Parathyroid adenoma (tissue), 2 donors: ENCODE results near the gene EGFR.

Experiments
- H2AFZ ChIP-seq: fragments of 300-600 bp; sonication (generic); one replicate; pipeline ENCODE4 v1.7.0; 2017; ENCODE audit warnings: antibody characterized with exemption, mild to moderate bottlenecking
- H3K27ac ChIP-seq: fragments of 300-600 bp; sonication (generic); one replicate; pipeline ENCODE4 v1.7.0; 2017
- H3K27me3 ChIP-seq: fragments of 300-600 bp; sonication (generic); one replicate; pipeline ENCODE4 v1.7.0; 2017; ENCODE audit warnings: low read length; ENCODE audit not compliant: control insufficient read depth, insufficient read depth
- H3K36me3 ChIP-seq: fragments of 300-600 bp; sonication (generic); one replicate; pipeline ENCODE4 v1.7.0; 2017; ENCODE audit warnings: low read length; ENCODE audit not compliant: control insufficient read depth, insufficient read depth
- H3K4me1 ChIP-seq: fragments of 300-600 bp; sonication (generic); one replicate; pipeline ENCODE4 v1.7.0; 2017; ENCODE audit warnings: control low read depth
- H3K4me2 ChIP-seq: fragments of 300-600 bp; sonication (generic); one replicate; pipeline ENCODE4 v1.7.0; 2017; ENCODE audit warnings: low read length
- H3K4me3 ChIP-seq: fragments of 300-600 bp; sonication (generic); one replicate; pipeline ENCODE4 v1.7.0; 2017; ENCODE audit warnings: low read depth, low read length
- H3K79me2 ChIP-seq: fragments of 300-600 bp; sonication (generic); one replicate; pipeline ENCODE4 v1.7.0; 2017; ENCODE audit warnings: control low read depth
- H3K9ac ChIP-seq: fragments of 300-600 bp; sonication (generic); one replicate; pipeline ENCODE4 v1.7.0; 2017; ENCODE audit warnings: mild to moderate bottlenecking
- H3K9me3 ChIP-seq: fragments of 300-600 bp; sonication (generic); one replicate; pipeline ENCODE4 v1.7.0; 2017; ENCODE audit warnings: low read length; ENCODE audit not compliant: control insufficient read depth
- CTCF ChIP-seq: fragments of 300-600 bp; sonication (generic); IDR thresholded peaks from one replicate; pipeline ENCODE4 v1.7.0; 2017; ENCODE audit warnings: antibody characterized with exemption, mild to moderate bottlenecking
- donor health status: primary hyperparathyroidism.

Gene EGFR

GRCh38 chr7:55202150-55202913 lies 183.5 kb downstream of the EGFR start:
- no peak overlapping the region for H3K4me3 ChIP-seq
- H3K4me1 ChIP-seq: no peaks in the 10 kb centered on the region
- H2AFZ ChIP-seq: no peak overlapping the region
- no peaks in the 10 kb centered on the region for H3K36me3 ChIP-seq
- no peak overlapping the region for H3K27ac ChIP-seq
- TF ChIP-seq CTCF: no peak
- no peaks in the 10 kb centered on the region for H3K27me3 ChIP-seq
- no peaks in the 10 kb centered on the region for H3K9me3 ChIP-seq
- H3K79me2 ChIP-seq: no peaks in the 10 kb centered on the region
- H3K4me2 ChIP-seq: no peak overlapping the region
- no peak overlapping the region for H3K9ac ChIP-seq

GRCh38 chr7:55203300-55203699 lies 184.5 kb downstream of the EGFR start:
- no peaks in the 10 kb centered on the region for H3K9me3 ChIP-seq
- no peaks in the 10 kb centered on the region for H3K4me1 ChIP-seq
- no peak overlapping the region for H3K9ac ChIP-seq
- H2AFZ ChIP-seq: no peak overlapping the region
- H3K4me3 ChIP-seq: no peak overlapping the region
- H3K27me3 ChIP-seq: no peaks in the 10 kb centered on the region
- TF ChIP-seq CTCF: no peak
- H3K79me2 ChIP-seq: no peaks in the 10 kb centered on the region
- H3K4me2 ChIP-seq: no peak overlapping the region
- no peak overlapping the region for H3K27ac ChIP-seq
- no peaks in the 10 kb centered on the region for H3K36me3 ChIP-seq

- no peaks in the 10 kb centered on the region for H3K4me1 ChIP-seq
- no peaks in the 10 kb centered on the region for H3K79me2 ChIP-seq
- H3K4me2 ChIP-seq: no peak overlapping the region
- H3K4me3 ChIP-seq: no peak overlapping the region
- H3K9me3 ChIP-seq: no peaks in the 10 kb centered on the region
- TF ChIP-seq CTCF: no peak
- H3K36me3 ChIP-seq: no peaks in the 10 kb centered on the region
- H3K27me3 ChIP-seq: no peaks in the 10 kb centered on the region
- H3K9ac ChIP-seq: no peak overlapping the region
- no peak overlapping the region for H3K27ac ChIP-seq
- H2AFZ ChIP-seq: no peak overlapping the region
Observed at GRCh38 chr7:55205124-55205955, 186.5 kb downstream of the EGFR start.

- no peak overlapping the region for H3K9ac ChIP-seq
- TF ChIP-seq CTCF: no peak
- no peak overlapping the region for H3K4me3 ChIP-seq
- no peaks in the 10 kb centered on the region for H3K4me1 ChIP-seq
- H3K9me3 ChIP-seq: no peaks in the 10 kb centered on the region
- no peaks in the 10 kb centered on the region for H3K79me2 ChIP-seq
- H3K36me3 ChIP-seq: no peaks in the 10 kb centered on the region
- H3K27ac ChIP-seq: no peak overlapping the region
- no peak overlapping the region for H2AFZ ChIP-seq
- no peak overlapping the region for H3K4me2 ChIP-seq
- no peaks in the 10 kb centered on the region for H3K27me3 ChIP-seq
Observed at GRCh38 chr7:55206235-55207029, 187.6 kb downstream of the EGFR start.
